ENCODE data around the gene EFNB3. TPM values are rescaled to one million over a fixed set of nuclear protein-coding genes. Genes with fewer than 3 reads are reported as not detected.

EFNB3 gene
- total RNA-seq, 1 experiment from 2014 or later = 1.5 TPM

GRCh38 chr17:7707858-7708750 is 3.1 kb downstream of the EFNB3 start:
- Histone ChIP-seq H3K36me3 (ENCODE audit: low read depth) (no peaks in the 10 kb centered on the region), H3K4me3 (no peak overlapping the region), H3K4me1 (replicated peaks; ENCODE audit: insufficient read depth) (no peaks in the 10 kb centered on the region), H3K27me3 (ENCODE audit: insufficient read depth, low read depth) (no peaks in the 10 kb centered on the region), H3K27ac (no peak overlapping the region), H3K4me2 (no peak overlapping the region), H3K9me3 (ENCODE audit: insufficient read depth, low read depth) (no peaks in the 10 kb centered on the region), H4K20me1 (ENCODE audit: insufficient read depth) (no peaks in the 10 kb centered on the region), H3K9me2 (ENCODE audit: insufficient read depth) (no peaks in the 10 kb centered on the region), H3F3A (ENCODE audit: insufficient read depth, low read depth) (no peaks in the 10 kb centered on the region), H2AFZ (no peak overlapping the region), H3K79me2 (ENCODE audit: low read depth) (no peaks in the 10 kb centered on the region)
- CTCF ChIA-PET = no interaction called here
- no TSS peak for BruUV-seq (replicated peaks)
- POLR2A ChIA-PET (ENCODE audit: unreplicated experiment) = no interaction called here
- TF ChIP-seq EZH2 (IDR thresholded peaks at IDR 0.05; ENCODE audit: low read depth) = no peak
- TF ChIP-seq, protein P1, sequence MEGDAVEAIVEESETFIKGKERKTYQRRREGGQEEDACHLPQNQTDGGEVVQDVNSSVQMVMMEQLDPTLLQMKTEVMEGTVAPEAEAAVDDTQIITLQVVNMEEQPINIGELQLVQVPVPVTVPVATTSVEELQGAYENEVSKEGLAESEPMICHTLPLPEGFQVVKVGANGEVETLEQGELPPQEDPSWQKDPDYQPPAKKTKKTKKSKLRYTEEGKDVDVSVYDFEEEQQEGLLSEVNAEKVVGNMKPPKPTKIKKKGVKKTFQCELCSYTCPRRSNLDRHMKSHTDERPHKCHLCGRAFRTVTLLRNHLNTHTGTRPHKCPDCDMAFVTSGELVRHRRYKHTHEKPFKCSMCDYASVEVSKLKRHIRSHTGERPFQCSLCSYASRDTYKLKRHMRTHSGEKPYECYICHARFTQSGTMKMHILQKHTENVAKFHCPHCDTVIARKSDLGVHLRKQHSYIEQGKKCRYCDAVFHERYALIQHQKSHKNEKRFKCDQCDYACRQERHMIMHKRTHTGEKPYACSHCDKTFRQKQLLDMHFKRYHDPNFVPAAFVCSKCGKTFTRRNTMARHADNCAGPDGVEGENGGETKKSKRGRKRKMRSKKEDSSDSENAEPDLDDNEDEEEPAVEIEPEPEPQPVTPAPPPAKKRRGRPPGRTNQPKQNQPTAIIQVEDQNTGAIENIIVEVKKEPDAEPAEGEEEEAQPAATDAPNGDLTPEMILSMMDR (conservative IDR thresholded peaks at IDR 0.05) = no peak
- DNase-seq = no peak
- intact Hi-C loops (cut with micrococcal nuclease; ENCODE audit: unreplicated experiment) = no loop called here

- Histone ChIP-seq H3K9me2 (ENCODE audit: insufficient read depth) (no peaks in the 10 kb centered on the region), H3K79me2 (ENCODE audit: low read depth) (no peaks in the 10 kb centered on the region), H3K27ac (no peak overlapping the region), H3K9me3 (ENCODE audit: insufficient read depth, low read depth) (no peaks in the 10 kb centered on the region), H4K20me1 (ENCODE audit: insufficient read depth) (no peaks in the 10 kb centered on the region), H3K36me3 (ENCODE audit: low read depth) (no peaks in the 10 kb centered on the region), H3F3A (ENCODE audit: insufficient read depth, low read depth) (no peaks in the 10 kb centered on the region), H3K4me1 (replicated peaks; ENCODE audit: insufficient read depth) (no peaks in the 10 kb centered on the region), H2AFZ (no peak overlapping the region), H3K4me2 (no peak overlapping the region), H3K4me3 (no peak overlapping the region), H3K27me3 (ENCODE audit: insufficient read depth, low read depth) (no peaks in the 10 kb centered on the region)
- intact Hi-C loops (cut with micrococcal nuclease; ENCODE audit: unreplicated experiment) = no loop called here
- POLR2A ChIA-PET (ENCODE audit: unreplicated experiment) = no interaction called here
- BruUV-seq (replicated peaks) = no TSS peak
- TF ChIP-seq, protein P1 (conservative IDR thresholded peaks at IDR 0.05) = no peak
- DNase-seq = no peak
- CTCF ChIA-PET = no interaction called here
Observed at GRCh38 chr17:7709031-7709430, 4.0 kb downstream of the EFNB3 start.

DNA sequence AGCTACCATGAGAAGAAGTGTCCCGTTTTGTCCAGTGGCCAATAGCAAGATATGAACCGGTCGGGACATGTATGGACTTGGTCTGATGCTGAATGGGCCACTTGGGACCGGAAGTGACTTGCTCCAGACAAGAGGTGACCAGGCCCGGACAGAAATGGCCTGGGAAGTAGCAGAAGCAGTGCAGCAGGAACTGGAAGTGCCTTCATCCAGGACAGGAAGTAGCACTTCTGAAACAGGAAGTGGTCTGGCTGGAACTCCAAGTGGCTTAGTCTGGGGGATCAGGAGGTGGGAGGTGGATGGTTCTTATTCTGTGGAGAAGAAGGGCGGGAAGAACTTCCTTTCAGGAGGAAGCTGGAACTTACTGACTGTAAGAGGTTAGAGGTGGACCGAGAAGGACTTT is 5.3 kb downstream of the EFNB3 start:
- Histone ChIP-seq H3K4me2 (no peak overlapping the region), H3K4me1 (replicated peaks; ENCODE audit: insufficient read depth) (no peaks in the 10 kb centered on the region), H3K79me2 (ENCODE audit: low read depth) (no peaks in the 10 kb centered on the region), H3K36me3 (ENCODE audit: low read depth) (no peaks in the 10 kb centered on the region), H3K4me3 (no peak overlapping the region), H2AFZ (no peak overlapping the region), H3K9me3 (ENCODE audit: insufficient read depth, low read depth) (no peaks in the 10 kb centered on the region), H3K9me2 (ENCODE audit: insufficient read depth) (no peaks in the 10 kb centered on the region), H4K20me1 (ENCODE audit: insufficient read depth) (no peaks in the 10 kb centered on the region), H3F3A (ENCODE audit: insufficient read depth, low read depth) (no peaks in the 10 kb centered on the region), H3K27ac (no peak overlapping the region), H3K27me3 (ENCODE audit: insufficient read depth, low read depth) (no peaks in the 10 kb centered on the region)
- no TSS peak for BruUV-seq (replicated peaks)
- intact Hi-C loops (cut with micrococcal nuclease; ENCODE audit: unreplicated experiment) = no loop called here
- POLR2A ChIA-PET (ENCODE audit: unreplicated experiment) = no interaction called here
- DNase-seq = no peak
- TF ChIP-seq, protein P1 (conservative IDR thresholded peaks at IDR 0.05) = no peak
- TF ChIP-seq EZH2 (IDR thresholded peaks at IDR 0.05; ENCODE audit: low read depth) = no peak
- CTCF ChIA-PET = no interaction called here

Measured in PC-9 (cell line).